ENCODE measurements around the gene RAP1GAP.

The RAP1GAP gene

DNA sequence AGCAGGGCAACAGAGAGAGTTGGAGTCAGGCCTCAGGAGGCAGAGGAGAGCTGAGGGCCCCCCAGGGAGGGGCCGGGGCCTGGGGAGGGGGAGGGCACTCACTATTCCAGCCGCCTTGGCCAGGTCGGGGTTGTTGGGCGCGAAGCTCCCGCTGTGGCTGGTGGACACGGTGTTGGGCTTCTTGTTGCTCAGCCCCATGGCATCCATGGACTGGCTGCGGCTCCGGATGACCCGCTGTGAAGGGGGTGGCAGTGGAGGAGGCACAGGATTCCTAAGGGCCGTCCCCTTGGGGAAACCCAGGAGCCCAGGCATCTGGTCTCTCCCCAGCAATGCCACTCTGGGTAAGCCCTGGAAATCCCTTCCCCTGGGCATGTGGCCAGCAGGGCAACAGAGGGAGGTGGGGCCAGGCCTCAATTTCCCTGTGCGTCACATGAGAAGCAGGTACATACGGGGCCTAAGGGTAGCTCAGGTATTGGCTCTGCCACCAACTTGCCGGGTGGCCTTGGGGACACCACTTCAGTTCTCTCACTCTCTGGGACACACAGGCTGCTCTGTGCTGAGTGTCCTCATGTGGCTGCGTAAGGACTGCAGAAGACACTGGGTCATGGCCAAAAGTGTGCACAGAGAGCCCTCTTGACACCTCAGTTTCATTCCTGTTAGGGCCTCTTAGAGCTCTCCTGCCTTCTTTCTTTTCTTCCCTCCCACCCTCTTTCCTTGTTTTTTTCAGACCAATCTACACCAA, 63.0 kb downstream of the RAP1GAP start:
- DNase-seq (ENCODE audit: low read depth, low spot score), result no peak
- TF ChIP-seq, protein P1, sequence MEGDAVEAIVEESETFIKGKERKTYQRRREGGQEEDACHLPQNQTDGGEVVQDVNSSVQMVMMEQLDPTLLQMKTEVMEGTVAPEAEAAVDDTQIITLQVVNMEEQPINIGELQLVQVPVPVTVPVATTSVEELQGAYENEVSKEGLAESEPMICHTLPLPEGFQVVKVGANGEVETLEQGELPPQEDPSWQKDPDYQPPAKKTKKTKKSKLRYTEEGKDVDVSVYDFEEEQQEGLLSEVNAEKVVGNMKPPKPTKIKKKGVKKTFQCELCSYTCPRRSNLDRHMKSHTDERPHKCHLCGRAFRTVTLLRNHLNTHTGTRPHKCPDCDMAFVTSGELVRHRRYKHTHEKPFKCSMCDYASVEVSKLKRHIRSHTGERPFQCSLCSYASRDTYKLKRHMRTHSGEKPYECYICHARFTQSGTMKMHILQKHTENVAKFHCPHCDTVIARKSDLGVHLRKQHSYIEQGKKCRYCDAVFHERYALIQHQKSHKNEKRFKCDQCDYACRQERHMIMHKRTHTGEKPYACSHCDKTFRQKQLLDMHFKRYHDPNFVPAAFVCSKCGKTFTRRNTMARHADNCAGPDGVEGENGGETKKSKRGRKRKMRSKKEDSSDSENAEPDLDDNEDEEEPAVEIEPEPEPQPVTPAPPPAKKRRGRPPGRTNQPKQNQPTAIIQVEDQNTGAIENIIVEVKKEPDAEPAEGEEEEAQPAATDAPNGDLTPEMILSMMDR (IDR thresholded peaks at IDR 0.05; ENCODE audit: low read depth, low read length), result no peak
- in situ Hi-C loops (cut with HindIII; ENCODE audit: low sequenced_read_pairs), result no loop called here
- H3K4me3 ChIP-seq (ENCODE audit: low read depth, low read length), result no peak overlapping the region

DNA sequence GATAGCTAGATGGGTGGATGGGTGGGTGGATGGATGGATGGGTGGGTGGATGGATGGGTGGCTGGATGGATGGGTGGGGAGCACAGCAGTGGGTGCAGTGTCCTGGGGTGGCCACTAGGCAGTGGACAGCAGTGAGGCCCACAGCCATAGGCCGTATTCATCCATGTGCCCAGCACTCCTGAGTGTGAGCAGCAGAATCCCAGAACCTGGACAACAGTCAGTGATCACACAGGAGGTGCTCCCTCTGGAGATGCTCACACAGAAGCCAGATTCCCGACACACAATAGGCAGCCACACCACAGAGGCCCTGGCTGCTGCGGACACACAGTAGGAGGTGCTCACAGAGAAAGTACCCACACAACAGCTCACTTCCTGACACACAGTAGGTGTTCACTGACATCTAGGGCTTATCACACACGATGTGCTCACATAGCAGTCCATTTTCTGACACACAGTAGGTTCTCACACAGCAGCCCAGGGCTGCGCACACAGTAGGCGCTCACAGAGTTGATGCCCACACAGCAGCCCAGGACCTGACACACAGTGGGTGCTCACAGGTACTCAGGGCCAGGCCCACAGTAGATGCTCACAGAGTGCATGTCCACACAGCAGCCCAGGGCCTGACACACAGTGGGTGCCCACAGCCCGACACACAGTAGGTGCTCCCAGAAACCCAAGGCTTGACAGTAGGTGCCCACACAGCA, 64.0 kb downstream of the RAP1GAP start:
- in situ Hi-C loops (cut with HindIII; ENCODE audit: low sequenced_read_pairs), result no loop called here
- TF ChIP-seq, protein P1 (IDR thresholded peaks at IDR 0.05; ENCODE audit: low read depth, low read length), result no peak
- H3K4me3 ChIP-seq (ENCODE audit: low read depth, low read length), result no peak overlapping the region
- no peak for DNase-seq (ENCODE audit: low read depth, low spot score)

DNA sequence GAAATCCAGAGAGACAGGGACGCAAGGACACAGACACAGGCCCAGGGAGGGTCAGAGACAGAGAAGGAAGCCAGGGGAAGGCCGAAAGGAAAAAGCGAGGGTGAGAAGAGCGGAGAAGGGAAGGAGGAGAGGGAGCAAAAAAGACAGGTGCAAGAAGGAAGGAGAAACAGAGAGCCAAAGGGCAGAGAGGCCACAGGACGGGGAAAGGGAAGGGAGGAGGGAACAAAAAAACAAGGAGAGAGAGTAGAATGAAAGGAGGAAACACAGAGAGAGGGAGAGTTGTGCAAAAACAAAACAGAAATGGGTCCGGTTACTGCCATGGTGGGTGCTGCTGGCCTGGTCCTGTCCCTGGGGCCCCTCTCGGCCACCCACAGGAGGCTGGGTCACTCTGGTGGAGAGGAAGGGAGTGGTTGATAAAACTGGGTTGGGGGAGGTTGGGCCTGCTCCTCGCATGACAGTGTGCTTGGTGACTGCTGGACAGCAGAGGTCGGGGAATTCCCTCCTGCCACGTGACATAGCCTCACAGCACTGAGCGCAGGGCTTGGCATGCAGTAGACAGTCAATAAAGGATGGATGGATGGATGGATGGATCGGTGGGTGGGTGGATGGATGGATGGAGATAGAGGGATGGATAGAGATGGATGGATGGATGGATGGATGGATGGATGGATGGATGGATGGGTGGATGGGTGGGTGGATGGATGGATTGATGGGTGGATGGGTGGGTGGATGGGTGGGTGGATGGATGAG, 64.8 kb downstream of the RAP1GAP start:
- TF ChIP-seq, protein P1 (IDR thresholded peaks at IDR 0.05; ENCODE audit: low read depth, low read length), result no peak
- in situ Hi-C loops (cut with HindIII; ENCODE audit: low sequenced_read_pairs), result no loop called here
- no peak for DNase-seq (ENCODE audit: low read depth, low spot score)
- no peak overlapping the region for H3K4me3 ChIP-seq (ENCODE audit: low read depth, low read length)

DNA sequence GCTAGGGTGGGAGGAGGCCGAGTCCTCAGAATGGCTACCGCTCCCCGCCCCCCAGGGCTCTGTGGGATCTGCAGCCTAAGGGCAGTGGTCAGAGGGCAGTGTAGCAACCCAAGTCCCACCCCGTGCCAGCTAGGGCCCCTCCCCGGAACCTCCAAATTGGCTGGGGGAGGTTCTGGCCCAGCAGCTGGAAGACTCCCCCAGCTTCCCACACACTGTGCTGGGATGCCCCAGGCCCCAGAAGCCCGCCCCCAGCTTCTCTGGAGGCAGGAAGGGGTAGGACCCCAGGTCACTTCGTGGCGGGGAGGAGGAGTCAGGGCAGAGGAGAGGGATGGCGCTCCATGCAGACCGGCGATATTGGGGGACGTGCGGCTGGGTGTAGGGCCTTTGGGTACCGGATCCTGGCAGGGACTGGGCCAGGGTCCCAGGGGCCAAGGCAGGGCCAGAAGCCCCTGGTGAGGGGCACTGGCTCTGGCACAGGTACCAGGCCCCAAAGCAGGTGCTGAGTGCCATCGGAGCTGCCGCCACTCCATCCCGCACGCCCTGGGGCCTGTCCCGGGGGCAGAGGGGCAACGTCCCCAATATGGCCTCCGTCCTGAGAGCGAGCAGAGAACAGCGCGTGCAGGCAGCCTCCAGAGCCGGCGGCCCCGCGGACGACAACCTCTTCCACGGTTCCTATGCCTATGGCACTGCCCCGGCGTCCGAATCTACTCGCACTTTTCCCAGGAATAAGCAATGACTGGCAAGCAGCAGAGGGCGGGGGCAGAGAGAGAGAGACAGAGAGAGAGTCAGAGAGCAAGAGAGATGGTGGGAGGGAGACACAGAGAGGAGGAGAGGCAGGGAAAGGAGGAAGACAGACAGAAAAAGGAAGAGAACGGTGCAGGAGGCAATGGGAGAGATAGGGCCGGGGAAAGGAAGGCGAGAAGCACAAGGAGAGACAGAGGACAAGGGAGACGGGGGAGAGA, 65.7 kb downstream of the RAP1GAP start:
- H3K4me3 ChIP-seq (ENCODE audit: low read depth, low read length), result no peak overlapping the region
- in situ Hi-C loops (cut with HindIII; ENCODE audit: low sequenced_read_pairs), result no loop called here
- no peak for DNase-seq (ENCODE audit: low read depth, low spot score)
- TF ChIP-seq, protein P1 (IDR thresholded peaks at IDR 0.05; ENCODE audit: low read depth, low read length), result no peak

DNA sequence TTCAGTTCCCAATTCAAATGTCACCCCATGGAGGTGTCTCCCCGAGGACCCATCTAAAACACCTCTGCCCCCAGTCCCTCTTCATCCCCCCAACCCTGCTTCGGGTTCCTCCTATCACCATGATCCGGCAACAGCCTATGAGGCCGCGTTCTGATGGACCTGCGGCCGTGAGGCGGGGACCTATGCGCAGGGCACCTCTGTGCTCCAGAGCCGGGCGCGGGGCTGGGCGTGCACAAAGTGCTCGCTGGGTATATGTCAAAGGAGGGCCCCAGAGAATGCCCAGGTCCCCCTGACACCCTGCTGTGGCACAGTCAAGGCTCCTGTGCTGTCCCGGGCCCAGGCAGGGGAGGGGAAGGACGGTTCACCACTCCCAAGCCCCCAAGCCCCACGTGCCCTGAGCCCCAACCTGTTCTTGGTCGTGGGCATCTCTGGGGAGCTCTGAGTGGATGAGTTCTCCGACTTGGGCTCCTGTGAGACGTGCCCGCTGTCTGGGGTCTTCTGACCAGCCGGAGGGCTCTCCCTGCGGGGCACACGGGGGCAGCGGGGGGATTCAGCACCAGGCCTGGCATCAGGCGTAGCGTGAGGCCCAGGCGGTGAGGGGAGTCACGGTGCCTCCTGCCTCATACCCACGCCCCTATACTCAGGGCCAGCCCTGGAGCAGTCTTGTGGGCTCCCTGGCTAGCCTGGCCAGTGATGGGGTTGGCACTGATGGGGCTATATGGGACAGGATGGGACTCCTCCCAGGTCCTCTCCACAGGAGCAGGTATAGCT, 67.7 kb downstream of the RAP1GAP start:
- in situ Hi-C loops (cut with HindIII; ENCODE audit: low sequenced_read_pairs), result no loop called here
- TF ChIP-seq, protein P1 (IDR thresholded peaks at IDR 0.05; ENCODE audit: low read depth, low read length), result no peak
- H3K4me3 ChIP-seq (ENCODE audit: low read depth, low read length), result no peak overlapping the region
- no peak for DNase-seq (ENCODE audit: low read depth, low spot score)
